ENCODE measurements around the gene AEBP2.

DNA sequence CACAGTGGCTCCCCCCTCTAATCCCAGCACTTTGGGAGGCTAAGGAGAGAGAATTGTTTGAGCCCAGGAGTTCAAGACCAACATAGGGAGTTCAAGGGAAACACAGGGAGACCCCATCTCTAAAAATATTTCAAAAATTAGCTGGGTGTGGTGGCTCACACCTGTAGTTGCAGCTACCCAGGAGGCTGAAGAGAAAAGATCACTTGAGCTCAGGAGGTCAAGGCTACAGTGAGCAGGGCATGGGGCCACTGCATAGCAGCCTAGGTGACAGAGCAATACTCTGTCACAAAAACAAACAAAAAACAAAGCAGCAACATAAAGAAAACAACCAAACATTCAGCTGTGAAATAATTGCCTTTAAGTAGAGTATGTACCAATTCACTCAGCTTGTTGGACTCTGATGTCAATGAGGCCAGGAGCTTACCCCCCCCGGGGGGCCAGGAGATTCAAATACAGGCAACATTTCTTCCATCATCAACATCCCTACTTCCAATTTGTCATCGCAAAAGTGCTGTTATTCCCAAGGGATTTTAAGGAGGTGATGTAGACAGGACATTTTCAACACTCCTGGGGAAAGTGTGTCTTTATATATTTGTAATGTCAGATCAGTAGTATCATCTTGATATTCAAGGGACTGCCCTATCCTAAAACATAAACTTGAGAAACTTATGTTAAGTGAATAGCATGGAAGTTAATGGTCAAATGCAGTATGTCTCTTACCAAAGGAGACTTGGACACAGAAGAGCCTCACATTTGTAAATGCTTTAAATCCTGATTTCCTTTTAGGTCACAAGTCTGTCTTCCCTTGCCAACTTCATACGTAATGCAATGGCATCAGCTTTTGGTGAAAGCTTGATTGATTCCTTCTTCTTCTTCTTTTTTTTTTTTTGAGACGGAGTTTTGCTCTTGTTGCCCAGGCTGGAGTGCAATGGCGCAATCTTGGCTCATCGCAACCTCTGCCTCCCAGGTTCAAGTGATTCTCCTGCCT is 40.6 kb upstream of the AEBP2 start:
- TF ChIP-seq, protein P1, sequence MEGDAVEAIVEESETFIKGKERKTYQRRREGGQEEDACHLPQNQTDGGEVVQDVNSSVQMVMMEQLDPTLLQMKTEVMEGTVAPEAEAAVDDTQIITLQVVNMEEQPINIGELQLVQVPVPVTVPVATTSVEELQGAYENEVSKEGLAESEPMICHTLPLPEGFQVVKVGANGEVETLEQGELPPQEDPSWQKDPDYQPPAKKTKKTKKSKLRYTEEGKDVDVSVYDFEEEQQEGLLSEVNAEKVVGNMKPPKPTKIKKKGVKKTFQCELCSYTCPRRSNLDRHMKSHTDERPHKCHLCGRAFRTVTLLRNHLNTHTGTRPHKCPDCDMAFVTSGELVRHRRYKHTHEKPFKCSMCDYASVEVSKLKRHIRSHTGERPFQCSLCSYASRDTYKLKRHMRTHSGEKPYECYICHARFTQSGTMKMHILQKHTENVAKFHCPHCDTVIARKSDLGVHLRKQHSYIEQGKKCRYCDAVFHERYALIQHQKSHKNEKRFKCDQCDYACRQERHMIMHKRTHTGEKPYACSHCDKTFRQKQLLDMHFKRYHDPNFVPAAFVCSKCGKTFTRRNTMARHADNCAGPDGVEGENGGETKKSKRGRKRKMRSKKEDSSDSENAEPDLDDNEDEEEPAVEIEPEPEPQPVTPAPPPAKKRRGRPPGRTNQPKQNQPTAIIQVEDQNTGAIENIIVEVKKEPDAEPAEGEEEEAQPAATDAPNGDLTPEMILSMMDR (IDR thresholded peaks at IDR 0.05; ENCODE audit: low read depth, low read length), result no peak
- TF ChIP-seq EZH2phosphoT487 (IDR thresholded peaks at IDR 0.05; ENCODE audit: low read depth), result no peak

Data from OCI-LY3 (cell line).